Memory B cell (primary cell): Measurements from ENCODE around the gene SHE.

Experiments used
- ATAC-seq: fragments of 150-1000 bp; cut with Tn5 transposase; 2 replicates; pipeline ENCODE4 v1.10.0; 2021; ENCODE audit warnings: low read depth, mild to moderate bottlenecking, moderate library complexity
- DNase-seq, 2 donors: peaks; one replicate each; pipeline ENCODE4 v3.0.0; 2022; ENCODE audit warnings: low spot score in 2 of 2
- H3K27ac Mint-ChIP-seq: one replicate; pipeline ENCODE4 v1.8.0; 2022; ENCODE audit warnings: mild to moderate bottlenecking, moderate library complexity, mixed read lengths
- H3K27me3 Mint-ChIP-seq: one replicate; pipeline ENCODE4 v1.8.0; 2022; ENCODE audit warnings: mixed read lengths
- H3K36me3 Mint-ChIP-seq: one replicate; pipeline ENCODE4 v1.8.0; 2022; ENCODE audit warnings: mild to moderate bottlenecking, mixed read lengths
- H3K4me1 Mint-ChIP-seq: one replicate; pipeline ENCODE4 v1.8.0; 2022; ENCODE audit warnings: mixed read lengths
- H3K4me3 Mint-ChIP-seq: one replicate; pipeline ENCODE4 v1.8.0; 2022; ENCODE audit warnings: mild to moderate bottlenecking, moderate library complexity, mixed read lengths
- H3K9me3 Mint-ChIP-seq: one replicate; pipeline ENCODE4 v1.8.0; 2022; ENCODE audit warnings: mixed read lengths

The SHE gene

DNA sequence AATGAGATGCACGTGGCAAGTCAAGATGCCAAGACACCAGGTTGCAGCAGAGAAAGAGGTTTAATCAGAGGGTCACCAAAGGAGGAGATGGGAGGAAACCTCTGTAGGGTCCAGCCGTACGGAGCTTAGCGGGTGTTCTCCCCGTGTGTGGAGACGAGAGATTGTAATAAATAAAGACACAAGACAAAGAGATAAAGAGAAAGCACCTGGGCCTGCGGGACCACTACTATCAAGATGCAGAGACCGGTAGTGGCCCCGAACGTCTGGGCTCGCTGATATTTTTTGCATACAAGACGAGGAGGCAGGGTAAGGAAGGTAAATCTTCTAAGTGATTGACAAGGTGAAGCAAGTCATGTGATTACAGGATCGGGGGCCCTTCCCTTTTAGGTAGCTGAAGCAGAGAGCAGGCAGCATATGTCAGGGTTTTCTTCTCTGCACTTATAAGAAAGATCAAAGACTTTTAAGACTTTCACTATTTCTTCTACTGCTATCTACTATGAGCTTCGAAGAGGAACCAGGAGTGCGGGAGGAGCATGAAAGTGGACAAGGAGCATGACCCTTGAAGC lies 41.4 kb downstream of the SHE start:
- Mint-ChIP-seq H3K27ac (no peak overlapping the region), H3K27me3 (no peaks in the 10 kb centered on the region), H3K36me3 (peaks cover 2% of the 10 kb centered on the region), H3K4me1 (no peaks in the 10 kb centered on the region), H3K9me3 (no peaks in the 10 kb centered on the region), H3K4me3 (no peak overlapping the region)
- ATAC-seq = no peak
- no peak for DNase-seq

DNA sequence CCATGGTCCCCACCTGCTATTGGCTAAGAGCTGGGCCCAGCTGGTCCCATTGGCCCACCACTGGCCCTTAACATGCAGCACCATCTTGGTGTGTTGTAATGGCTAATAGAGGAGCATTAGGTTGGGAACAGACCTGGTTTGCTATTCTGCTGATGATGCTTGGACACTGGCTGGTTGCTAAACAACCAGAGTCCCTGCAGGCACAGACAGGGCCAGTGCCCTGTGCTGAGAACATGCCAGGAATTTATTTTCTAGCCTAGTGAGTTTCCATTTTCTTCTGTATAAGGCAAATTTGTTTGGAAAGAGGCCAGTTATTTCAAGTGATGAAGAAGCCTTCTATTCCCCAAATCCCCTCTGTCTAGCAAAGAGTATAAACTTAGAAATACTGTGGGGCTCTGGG lies 43.1 kb downstream of the SHE start:
- ATAC-seq (no peak), DNase-seq (no peak)
- H3K27ac Mint-ChIP-seq = no peak overlapping the region
- H3K4me1 Mint-ChIP-seq = no peaks in the 10 kb centered on the region
- no peak overlapping the region for H3K4me3 Mint-ChIP-seq
- H3K9me3 Mint-ChIP-seq = no peaks in the 10 kb centered on the region
- peaks cover 9% of the 10 kb centered on the region for H3K36me3 Mint-ChIP-seq
- H3K27me3 Mint-ChIP-seq = no peaks in the 10 kb centered on the region

- DNase-seq = no peak
Measured at GRCh38 chr1:154456631-154457030, 45.6 kb downstream of the SHE start.

DNA sequence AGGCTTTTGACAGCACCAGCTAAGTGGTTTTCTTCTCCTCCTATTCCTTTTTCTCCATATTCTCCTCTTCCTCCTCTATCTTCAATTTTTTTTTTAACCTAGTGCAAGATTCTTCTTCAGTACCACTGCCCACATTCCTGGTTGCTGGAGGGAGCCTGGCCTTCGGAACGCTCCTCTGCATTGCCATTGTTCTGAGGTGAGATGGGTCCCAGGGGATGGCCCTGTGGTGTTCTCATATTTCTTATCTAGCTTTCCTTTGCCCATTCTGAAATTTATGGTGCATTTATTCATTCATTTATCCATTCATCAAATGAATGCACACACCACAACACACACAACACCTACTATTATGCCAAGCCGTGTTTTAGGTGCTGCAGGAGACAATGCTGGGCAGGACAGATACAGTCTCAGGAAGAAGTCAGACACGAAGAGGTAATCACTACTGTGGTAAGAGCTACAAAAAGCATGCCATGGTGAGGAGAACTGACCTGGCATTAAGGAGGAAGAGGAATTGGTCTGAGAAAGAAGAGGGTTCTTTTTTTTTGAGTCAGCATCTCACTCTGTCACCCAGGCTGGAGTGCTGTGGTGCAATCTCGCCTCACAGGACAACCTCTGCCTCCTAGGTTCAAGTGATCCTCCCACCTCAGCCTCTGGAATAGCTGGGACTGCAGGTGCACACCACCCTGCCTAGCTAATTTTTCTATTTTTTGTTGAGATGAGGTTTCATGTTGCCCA lies 47.7 kb downstream of the SHE start:
- H3K9me3 Mint-ChIP-seq = no peaks in the 10 kb centered on the region
- no peak overlapping the region for H3K27ac Mint-ChIP-seq
- no peaks in the 10 kb centered on the region for H3K27me3 Mint-ChIP-seq
- H3K4me1 Mint-ChIP-seq = no peaks in the 10 kb centered on the region
- DNase-seq (no peak), ATAC-seq (no peak)
- H3K36me3 Mint-ChIP-seq = peaks cover 23% of the 10 kb centered on the region
- no peak overlapping the region for H3K4me3 Mint-ChIP-seq

More at GRCh38 chr1:154456631-154457030, 45.6 kb downstream of the SHE start:
- peaks cover 17% of the 10 kb centered on the region for H3K36me3 Mint-ChIP-seq
- no peaks in the 10 kb centered on the region for H3K4me1 Mint-ChIP-seq
- H3K9me3 Mint-ChIP-seq = no peaks in the 10 kb centered on the region
- H3K27ac Mint-ChIP-seq = no peak overlapping the region
- no peak overlapping the region for H3K4me3 Mint-ChIP-seq
- H3K27me3 Mint-ChIP-seq = no peaks in the 10 kb centered on the region
- no peak for ATAC-seq

- H3K4me1 Mint-ChIP-seq = no peaks in the 10 kb centered on the region
- H3K27ac Mint-ChIP-seq = no peak overlapping the region
- H3K27me3 Mint-ChIP-seq = no peaks in the 10 kb centered on the region
- ATAC-seq = no peak
- peaks cover 23% of the 10 kb centered on the region for H3K36me3 Mint-ChIP-seq
- H3K9me3 Mint-ChIP-seq = no peaks in the 10 kb centered on the region
- no peak for DNase-seq
- no peak overlapping the region for H3K4me3 Mint-ChIP-seq
Measured at GRCh38 chr1:154453574-154454352, 48.4 kb downstream of the SHE start.

DNA sequence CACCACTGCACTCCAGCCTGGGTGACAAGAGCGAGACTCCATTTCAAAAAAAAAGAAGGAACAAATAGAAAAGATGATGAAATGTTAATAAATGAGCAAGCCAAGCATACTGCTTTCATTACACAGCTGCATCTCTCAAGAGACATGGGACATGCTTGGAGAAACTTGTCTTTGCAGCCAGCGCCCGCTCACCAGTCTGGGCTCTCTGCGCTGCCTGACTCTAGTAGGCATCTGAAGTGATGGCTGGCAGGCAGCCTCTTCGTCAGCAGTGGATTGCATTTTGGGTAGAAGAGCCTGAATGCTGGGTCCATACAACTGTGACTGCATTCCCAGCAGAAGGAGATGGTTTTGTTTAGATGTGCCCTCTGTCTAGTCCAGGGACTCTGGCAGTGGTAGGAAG lies 49.1 kb downstream of the SHE start:
- no peak for DNase-seq
- ATAC-seq = no peak
- Mint-ChIP-seq H3K9me3 (no peaks in the 10 kb centered on the region), H3K36me3 (peaks cover 23% of the 10 kb centered on the region), H3K4me1 (no peaks in the 10 kb centered on the region), H3K27me3 (no peaks in the 10 kb centered on the region), H3K4me3 (no peak overlapping the region), H3K27ac (no peak overlapping the region)

DNA sequence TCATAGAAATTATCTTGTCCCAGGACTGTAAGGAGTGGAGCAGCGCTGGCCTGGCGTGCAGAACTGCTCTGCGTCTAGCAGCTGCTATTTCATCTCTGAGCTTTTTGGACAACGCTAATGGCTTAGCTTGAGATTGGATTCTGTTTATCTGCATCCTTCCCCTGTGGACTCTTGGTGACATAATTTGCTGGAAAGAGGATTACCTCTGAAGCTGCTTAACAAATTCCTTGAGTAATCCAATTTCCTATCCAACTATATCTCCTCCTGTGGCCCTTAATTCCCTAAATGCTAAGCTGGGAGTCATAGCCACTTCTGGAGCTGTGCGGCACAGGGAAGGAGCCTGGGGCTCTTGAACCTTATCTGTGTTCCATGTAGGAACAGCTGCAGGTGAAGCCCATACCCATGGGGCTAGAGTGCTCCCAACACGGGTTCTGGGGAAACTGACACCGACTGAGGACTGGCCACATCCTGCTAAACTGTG lies 53.8 kb downstream of the SHE start:
- ATAC-seq (no peak), DNase-seq (no peak)
- Mint-ChIP-seq H3K4me1 (no peaks in the 10 kb centered on the region), H3K27me3 (no peaks in the 10 kb centered on the region), H3K36me3 (peaks cover 25% of the 10 kb centered on the region), H3K9me3 (no peaks in the 10 kb centered on the region), H3K4me3 (no peak overlapping the region), H3K27ac (no peak overlapping the region)

DNA sequence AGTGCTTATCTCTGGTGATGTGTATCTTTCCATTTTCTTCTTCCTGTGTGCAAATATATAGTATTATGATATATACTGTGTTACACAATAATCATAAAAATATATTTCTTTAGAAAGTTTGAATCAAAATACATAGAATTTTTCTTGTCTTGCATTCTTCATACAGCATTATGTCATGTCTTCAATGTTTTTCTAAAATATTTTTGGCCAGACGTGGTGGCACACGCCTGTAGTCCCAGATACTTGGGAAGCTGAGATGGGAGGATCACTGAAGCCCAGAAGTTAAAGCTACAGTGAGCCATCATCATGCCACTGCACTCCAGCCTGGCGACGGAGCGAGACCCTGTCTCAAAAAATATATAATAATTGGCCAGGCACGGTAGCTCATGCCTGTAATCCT lies 55.4 kb downstream of the SHE start:
- Mint-ChIP-seq H3K4me1 (peaks cover 4% of the 10 kb centered on the region), H3K27ac (no peak overlapping the region), H3K36me3 (peaks cover 18% of the 10 kb centered on the region), H3K9me3 (no peaks in the 10 kb centered on the region), H3K27me3 (no peaks in the 10 kb centered on the region), H3K4me3 (no peak overlapping the region)
- ATAC-seq = no peak
- DNase-seq = no peak

DNA sequence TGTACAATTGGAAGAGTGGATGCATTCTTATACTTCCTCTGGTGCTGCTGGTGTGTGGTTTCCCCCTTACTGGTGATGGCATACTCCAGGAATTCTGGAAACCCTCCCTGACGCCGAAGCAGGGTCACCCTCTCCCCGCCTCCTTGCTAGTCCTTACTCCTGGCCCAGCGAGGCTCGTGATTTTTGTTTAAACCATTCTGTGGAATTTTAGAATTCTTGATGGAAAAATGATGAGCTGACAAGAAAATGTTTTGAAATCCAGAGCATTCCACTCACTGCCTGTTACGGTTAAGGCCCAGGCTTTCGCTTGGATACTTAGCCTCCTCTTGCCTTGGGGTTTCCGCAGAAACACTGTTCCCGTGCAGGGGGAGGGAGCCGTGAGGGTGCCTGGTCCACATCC lies 55.9 kb downstream of the SHE start:
- Mint-ChIP-seq H3K4me1 (peaks cover 6% of the 10 kb centered on the region), H3K27ac (no peak overlapping the region), H3K4me3 (no peak overlapping the region), H3K9me3 (no peaks in the 10 kb centered on the region), H3K36me3 (peaks cover 17% of the 10 kb centered on the region), H3K27me3 (no peaks in the 10 kb centered on the region)
- DNase-seq (no peak), ATAC-seq (no peak)

- Mint-ChIP-seq H3K9me3 (no peaks in the 10 kb centered on the region), H3K4me1 (peaks cover 7% of the 10 kb centered on the region), H3K27me3 (no peaks in the 10 kb centered on the region), H3K36me3 (peaks cover 16% of the 10 kb centered on the region), H3K4me3 (no peak overlapping the region), H3K27ac (no peak overlapping the region)
- DNase-seq (no peak), ATAC-seq (no peak)
Measured at GRCh38 chr1:154445040-154445472, 57.2 kb downstream of the SHE start.

GRCh38 chr1:154443274-154444013 lies 58.8 kb downstream of the SHE start:
- Mint-ChIP-seq H3K27ac (no peak overlapping the region), H3K27me3 (no peaks in the 10 kb centered on the region), H3K9me3 (no peaks in the 10 kb centered on the region), H3K4me3 (no peak overlapping the region), H3K36me3 (peaks cover 12% of the 10 kb centered on the region), H3K4me1 (peaks cover 10% of the 10 kb centered on the region)
- DNase-seq = no peak
- ATAC-seq = no peak

- no peak overlapping the region for H3K4me3 Mint-ChIP-seq
- ATAC-seq = no peak
Measured at GRCh38 chr1:154442006-154442740, 60.0 kb downstream of the SHE start.

DNA sequence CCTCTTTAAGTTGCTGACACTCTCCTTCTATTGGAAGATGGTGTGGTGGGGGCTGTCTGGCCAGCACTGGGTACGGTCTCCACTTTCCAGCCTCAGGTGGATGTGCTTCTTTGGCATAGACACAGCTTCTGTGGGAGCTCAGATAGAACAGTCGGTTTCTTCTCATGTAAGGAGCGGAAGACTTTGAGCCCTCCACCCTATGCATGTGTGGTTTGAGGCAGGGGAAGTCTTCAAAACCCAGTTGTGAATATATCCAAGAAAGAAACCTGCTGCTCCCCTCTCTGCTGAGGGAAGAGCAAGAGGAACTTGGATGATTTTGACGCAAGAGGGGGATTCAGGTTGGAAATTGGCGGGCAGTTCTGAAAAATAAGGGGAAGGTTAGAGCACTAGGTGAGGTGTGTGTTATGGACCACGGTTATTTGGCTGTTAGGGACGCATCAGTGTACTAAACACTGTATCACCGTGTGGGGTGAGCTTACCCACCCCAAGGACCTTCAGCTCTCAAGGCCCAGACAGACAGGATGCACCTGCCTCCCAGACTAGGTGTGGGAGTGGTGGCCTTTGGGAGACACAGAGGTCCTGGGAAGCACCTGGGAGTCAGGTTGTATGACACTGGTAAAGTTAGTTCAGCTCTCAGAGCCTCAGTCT lies 60.8 kb downstream of the SHE start:
- ATAC-seq = no peak
- DNase-seq = no peak
- Mint-ChIP-seq H3K9me3 (no peaks in the 10 kb centered on the region), H3K4me3 (no peak overlapping the region), H3K27me3 (no peaks in the 10 kb centered on the region), H3K36me3 (peaks cover 13% of the 10 kb centered on the region), H3K27ac (no peak overlapping the region), H3K4me1 (peaks cover 10% of the 10 kb centered on the region)

More at GRCh38 chr1:154442006-154442740, 60.0 kb downstream of the SHE start:
- no peak overlapping the region for H3K27ac Mint-ChIP-seq
- H3K27me3 Mint-ChIP-seq = no peaks in the 10 kb centered on the region
- DNase-seq = no peak
- H3K36me3 Mint-ChIP-seq = peaks cover 13% of the 10 kb centered on the region
- H3K4me1 Mint-ChIP-seq = peaks cover 10% of the 10 kb centered on the region
- H3K9me3 Mint-ChIP-seq = no peaks in the 10 kb centered on the region
